HUES6 (cell line): ENCODE results near the gene NID1.

Experiments used
- H3K27ac ChIP-seq: 2 replicates; pipeline ENCODE4 v1.7.0; 2013; ENCODE audit warnings: low read depth, mild to moderate bottlenecking, low read length, inconsistent platforms
- H3K27me3 ChIP-seq: 2 replicates; pipeline ENCODE4 v1.6.1; 2013; ENCODE audit warnings: low read length; ENCODE audit not compliant: control insufficient read depth, insufficient read depth
- H3K36me3 ChIP-seq: 2 replicates; pipeline ENCODE4 v1.6.1; 2013; ENCODE audit warnings: low read length; ENCODE audit not compliant: control insufficient read depth, insufficient read depth
- H3K4me1 ChIP-seq: 2 replicates; pipeline ENCODE4 v1.6.1; 2013; ENCODE audit warnings: low read length; ENCODE audit not compliant: control insufficient read depth, insufficient read depth
- H3K4me3 ChIP-seq: 2 replicates; pipeline ENCODE4 v1.5.1; 2013; ENCODE audit warnings: low read depth, low read length
- H3K9ac ChIP-seq: one replicate; pipeline ENCODE4 v1.6.1; 2013; ENCODE audit warnings: mild to moderate bottlenecking, low read length
- H3K9me3 ChIP-seq: 2 replicates; pipeline ENCODE4 v1.6.1; 2013; ENCODE audit warnings: low read depth, low read length; ENCODE audit not compliant: control insufficient read depth, insufficient read depth

The NID1 gene

DNA sequence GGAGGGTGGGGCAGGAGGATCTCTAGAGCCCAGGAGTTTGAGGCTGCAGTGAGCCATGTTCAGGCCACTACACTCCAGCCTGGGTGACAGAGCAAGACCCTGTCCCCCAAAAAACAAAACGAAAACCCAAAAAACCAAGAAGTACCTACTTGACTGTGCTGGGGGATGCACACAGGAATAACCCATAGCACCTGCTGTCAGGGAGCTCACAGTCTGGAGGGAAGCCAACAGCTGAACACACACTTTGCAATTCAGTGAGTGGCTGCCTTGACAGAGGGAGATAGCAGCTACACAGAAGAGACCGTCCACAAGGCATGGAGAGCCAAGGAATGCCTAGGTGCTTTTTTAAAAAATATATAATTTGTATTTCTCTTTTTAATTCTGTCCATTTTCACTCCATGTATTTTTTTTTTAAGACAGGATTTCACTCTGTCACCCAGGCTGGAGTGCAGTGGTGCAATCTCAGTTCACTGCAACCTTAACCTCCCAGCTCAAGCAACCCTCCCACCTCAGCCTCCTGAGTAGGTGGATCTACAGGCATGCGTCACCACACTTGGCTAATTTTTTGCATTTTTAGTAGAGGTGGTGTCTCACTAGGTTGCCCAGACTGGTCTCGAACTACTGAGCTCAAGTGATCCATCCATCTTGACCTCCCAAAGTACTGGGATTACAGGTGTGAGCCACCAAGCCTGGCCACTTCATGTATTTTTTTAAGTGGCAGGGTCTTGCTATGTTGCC is 68.7 kb downstream of the NID1 start:
- Histone ChIP-seq H3K4me3 (no peak overlapping the region), H3K9me3 (no peaks in the 10 kb centered on the region), H3K27me3 (no peaks in the 10 kb centered on the region), H3K27ac (no peak overlapping the region), H3K9ac (no peak overlapping the region), H3K36me3 (no peaks in the 10 kb centered on the region), H3K4me1 (peaks cover 10% of the 10 kb centered on the region; the same call in 1 of the 2 replicates)

GRCh38 chr1:235995511-235995910 is 69.4 kb downstream of the NID1 start:
- Histone ChIP-seq H3K27me3 (no peaks in the 10 kb centered on the region), H3K27ac (no peak overlapping the region)

GRCh38 chr1:235993652-235994051 is 71.2 kb downstream of the NID1 start:
- no peak overlapping the region for H3K9ac ChIP-seq
- H3K4me1 ChIP-seq: no peaks in the 10 kb centered on the region
- H3K27me3 ChIP-seq: no peaks in the 10 kb centered on the region
- H3K27ac ChIP-seq: no peak overlapping the region
- peaks cover 12% of the 10 kb centered on the region for H3K9me3 ChIP-seq
- H3K4me3 ChIP-seq: no peak overlapping the region
- peaks cover 4% of the 10 kb centered on the region for H3K36me3 ChIP-seq

More at GRCh38 chr1:235995511-235995910, 69.4 kb downstream of the NID1 start:
- Histone ChIP-seq H3K9me3 (peaks cover 4% of the 10 kb centered on the region; the same call in 1 of the 2 replicates), H3K9ac (no peak overlapping the region), H3K36me3 (peaks cover 3% of the 10 kb centered on the region), H3K4me3 (no peak overlapping the region), H3K4me1 (peaks cover 10% of the 10 kb centered on the region; the same call in 1 of the 2 replicates)

GRCh38 chr1:235992868-235993267 is 72.0 kb downstream of the NID1 start:
- Histone ChIP-seq H3K36me3 (peaks cover 4% of the 10 kb centered on the region), H3K9ac (no peak overlapping the region), H3K27me3 (no peaks in the 10 kb centered on the region), H3K4me3 (no peak overlapping the region), H3K4me1 (no peaks in the 10 kb centered on the region), H3K27ac (no peak overlapping the region), H3K9me3 (peaks cover 15% of the 10 kb centered on the region)

DNA sequence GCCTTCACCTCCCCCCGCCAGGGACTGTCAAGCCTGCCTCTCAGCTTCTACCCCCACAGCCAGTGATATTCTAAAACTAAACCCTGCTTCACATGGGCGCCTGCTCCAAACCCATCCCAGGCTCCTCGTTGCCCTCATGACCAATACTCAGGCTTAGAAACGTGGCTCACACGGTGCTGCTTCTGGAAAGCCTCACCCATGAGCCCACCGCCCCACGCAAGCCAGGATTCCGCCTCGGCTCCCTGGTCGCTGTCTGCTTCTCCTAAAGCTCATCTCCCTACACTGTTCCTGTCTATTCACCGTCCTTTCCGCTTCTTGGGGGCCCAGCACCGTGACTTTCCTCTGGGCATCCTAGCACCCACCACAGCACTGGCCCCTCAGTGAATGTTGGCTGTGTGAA is 72.5 kb downstream of the NID1 start:
- Histone ChIP-seq H3K4me1 (no peaks in the 10 kb centered on the region), H3K27me3 (no peaks in the 10 kb centered on the region), H3K9ac (no peak overlapping the region), H3K27ac (no peak overlapping the region), H3K4me3 (no peak overlapping the region), H3K36me3 (peaks cover 4% of the 10 kb centered on the region), H3K9me3 (peaks cover 15% of the 10 kb centered on the region)

DNA sequence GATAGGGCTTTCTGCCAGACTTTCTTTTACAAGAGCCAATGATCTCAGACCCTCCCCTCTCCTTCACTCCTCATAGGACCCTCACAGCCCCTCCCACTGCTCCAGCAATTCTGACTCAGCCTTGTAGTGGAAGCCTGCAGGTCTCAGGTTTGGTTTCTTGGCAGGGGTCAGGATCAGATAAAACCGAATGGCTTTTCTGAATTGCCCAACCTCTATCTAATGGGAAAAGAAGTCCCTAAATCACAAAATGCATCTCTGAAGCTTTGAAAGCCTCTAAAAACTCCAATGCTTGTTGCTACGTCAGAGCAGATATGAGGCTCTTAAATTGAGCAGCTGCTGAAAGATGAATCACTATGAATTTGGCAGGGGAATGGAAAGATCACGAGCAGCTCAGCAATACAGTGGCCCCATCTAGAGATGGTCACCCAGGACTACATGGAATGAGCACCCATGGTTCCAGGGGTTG is 74.5 kb downstream of the NID1 start:
- H3K27ac ChIP-seq: no peak overlapping the region
- no peaks in the 10 kb centered on the region for H3K4me1 ChIP-seq
- H3K27me3 ChIP-seq: no peaks in the 10 kb centered on the region
- H3K9me3 ChIP-seq: peaks cover 15% of the 10 kb centered on the region
- H3K9ac ChIP-seq: no peak overlapping the region
- H3K4me3 ChIP-seq: no peak overlapping the region
- H3K36me3 ChIP-seq: peaks cover 4% of the 10 kb centered on the region

GRCh38 chr1:235989105-235989504 is 75.8 kb downstream of the NID1 start:
- no peak overlapping the region for H3K9ac ChIP-seq
- H3K36me3 ChIP-seq: peaks cover 4% of the 10 kb centered on the region
- no peak overlapping the region for H3K27ac ChIP-seq
- H3K4me3 ChIP-seq: no peak overlapping the region
- no peaks in the 10 kb centered on the region for H3K4me1 ChIP-seq
- peaks cover 15% of the 10 kb centered on the region for H3K9me3 ChIP-seq
- no peaks in the 10 kb centered on the region for H3K27me3 ChIP-seq

- Histone ChIP-seq H3K4me3 (no peak overlapping the region), H3K9ac (no peak overlapping the region), H3K27ac (no peak overlapping the region), H3K4me1 (no peaks in the 10 kb centered on the region), H3K27me3 (no peaks in the 10 kb centered on the region), H3K36me3 (peaks cover 4% of the 10 kb centered on the region), H3K9me3 (peaks cover 15% of the 10 kb centered on the region)
These were observed 78.0 kb downstream of the NID1 start for GRCh38 chr1:235986869-235987268.

- peaks cover 4% of the 10 kb centered on the region for H3K9me3 ChIP-seq
- H3K4me3 ChIP-seq: no peak overlapping the region
- H3K36me3 ChIP-seq: peaks cover 12% of the 10 kb centered on the region
- H3K9ac ChIP-seq: no peak overlapping the region
- no peaks in the 10 kb centered on the region for H3K27me3 ChIP-seq
- no peak overlapping the region for H3K27ac ChIP-seq
- no peaks in the 10 kb centered on the region for H3K4me1 ChIP-seq
These were observed 80.7 kb downstream of the NID1 start for GRCh38 chr1:235984041-235984825.

GRCh38 chr1:235980976-235981375 is 83.9 kb downstream of the NID1 start:
- peaks cover 38% of the 10 kb centered on the region for H3K36me3 ChIP-seq
- H3K9ac ChIP-seq: no peak overlapping the region

DNA sequence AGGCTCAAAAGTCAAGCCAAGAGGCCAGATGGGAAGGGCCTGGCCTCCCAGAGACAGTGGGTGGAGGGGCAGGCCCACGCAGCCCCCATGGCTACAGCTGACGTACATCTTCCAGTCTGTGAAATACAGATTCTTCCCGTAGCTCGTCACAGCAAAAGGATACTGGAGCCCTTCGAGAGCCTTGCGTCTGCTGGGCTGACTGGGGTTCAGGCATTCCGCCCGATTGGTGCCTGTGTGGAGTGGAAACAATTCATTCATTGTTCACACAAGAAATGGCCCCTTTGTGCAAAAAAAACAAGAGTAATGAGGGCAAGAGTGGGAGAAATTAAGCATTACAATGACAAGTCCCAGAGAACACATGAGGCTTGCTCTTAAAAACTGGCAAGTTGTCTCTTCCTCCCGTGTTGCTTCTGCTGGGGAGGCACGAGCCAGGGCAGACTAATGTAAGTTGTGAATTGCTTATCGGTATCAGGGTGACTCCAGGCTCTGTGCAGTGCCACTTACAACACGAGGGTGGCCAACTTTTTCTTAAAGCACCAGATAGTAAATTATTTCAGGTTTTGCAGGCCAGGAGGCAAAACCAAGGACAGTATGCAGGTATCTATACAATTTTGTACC is 85.1 kb downstream of the NID1 start:
- Histone ChIP-seq H3K4me3 (no peak overlapping the region), H3K27me3 (no peaks in the 10 kb centered on the region), H3K9me3 (peaks cover 13% of the 10 kb centered on the region; the same call in 1 of the 2 replicates), H3K36me3 (peaks cover 38% of the 10 kb centered on the region), H3K4me1 (no peaks in the 10 kb centered on the region), H3K9ac (peak overlapping the region; percentile 16), H3K27ac (no peak overlapping the region)

More at GRCh38 chr1:235980976-235981375, 83.9 kb downstream of the NID1 start:
- Histone ChIP-seq H3K27ac (no peak overlapping the region), H3K27me3 (no peaks in the 10 kb centered on the region), H3K9me3 (peaks cover 13% of the 10 kb centered on the region; the same call in 1 of the 2 replicates), H3K4me3 (no peak overlapping the region), H3K4me1 (no peaks in the 10 kb centered on the region)
